Fibroblast of skin of scalp (primary cell): ENCODE results near the gene FBXW5.

Source experiments
- DNase-seq: peaks from one replicate; pipeline ENCODE4 v3.0.0-alpha.2; 2013

The FBXW5 gene

DNA sequence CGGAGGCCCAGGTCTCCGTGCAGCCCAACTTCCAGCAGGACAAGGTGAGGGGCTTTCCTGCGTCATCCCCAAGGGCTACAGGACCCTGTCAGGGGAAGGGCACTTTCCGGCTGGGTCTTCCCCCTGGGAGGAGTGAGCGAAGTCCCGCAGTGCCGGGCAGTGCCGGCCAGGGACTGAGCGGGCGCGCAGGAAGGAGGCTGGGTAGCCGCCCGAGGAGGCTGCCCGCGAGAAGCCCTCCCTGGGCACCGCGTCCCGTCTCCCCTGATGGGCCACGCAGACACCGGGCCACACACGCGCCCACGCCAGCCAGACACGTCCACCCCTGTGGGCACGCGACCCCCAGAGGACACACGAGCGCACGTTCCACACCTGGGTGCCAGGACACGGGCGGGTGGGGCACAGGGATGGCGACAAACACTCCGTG lies 33.1 kb upstream of the FBXW5 start:
- no peak for DNase-seq

DNA sequence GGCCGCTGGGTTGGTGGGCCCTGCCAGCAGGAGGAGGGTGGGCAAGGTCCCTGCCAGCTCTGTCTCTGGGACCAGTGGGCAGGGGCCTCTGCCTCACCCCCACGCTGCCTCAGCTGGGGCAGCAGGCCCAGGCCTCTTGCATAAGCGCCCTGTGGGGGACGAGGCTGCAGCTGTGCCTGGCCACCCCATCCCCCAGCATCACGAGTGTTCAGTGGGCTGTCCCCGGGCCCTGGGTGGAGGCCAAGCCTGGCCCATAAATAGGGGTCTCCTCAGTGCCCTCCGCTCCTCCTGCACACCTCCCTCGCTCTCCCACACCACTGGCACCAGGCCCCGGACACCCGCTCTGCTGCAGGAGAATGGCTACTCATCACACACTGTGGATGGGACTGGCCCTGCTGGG lies 32.7 kb upstream of the FBXW5 start, which contains the start of gene PTGDS:
Gene PTGDS (plus strand): TSS at position 282 of the 400 bp plus-strand sequence. CDS start 75 bp downstream, at position 357.
- DNase-seq: no peak

DNA sequence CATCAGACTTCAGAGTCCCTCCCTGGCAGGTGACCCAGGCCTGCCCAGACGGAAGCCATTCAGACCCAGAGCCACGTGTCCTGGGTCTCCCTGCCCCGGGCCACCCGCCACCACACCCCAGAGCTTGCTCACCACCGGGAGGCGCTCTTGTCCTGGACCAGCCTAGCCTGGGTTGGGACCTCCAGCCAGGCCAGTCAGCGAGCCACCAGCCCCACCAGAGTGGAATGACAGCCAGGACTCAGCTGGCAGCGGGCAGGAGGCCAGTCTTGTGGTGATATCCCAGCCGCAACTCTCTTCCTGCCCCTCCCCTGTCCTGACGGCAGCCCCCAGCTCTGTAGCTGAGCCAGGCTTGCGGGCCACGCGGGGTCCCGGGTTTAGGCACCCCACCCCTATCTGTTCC lies 31.1 kb upstream of the FBXW5 start:
- DNase-seq: peak; percentile 31

- DNase-seq: no peak
Measured at GRCh38 chr9:136974817-136975535, 30.4 kb upstream of the FBXW5 start.

DNA sequence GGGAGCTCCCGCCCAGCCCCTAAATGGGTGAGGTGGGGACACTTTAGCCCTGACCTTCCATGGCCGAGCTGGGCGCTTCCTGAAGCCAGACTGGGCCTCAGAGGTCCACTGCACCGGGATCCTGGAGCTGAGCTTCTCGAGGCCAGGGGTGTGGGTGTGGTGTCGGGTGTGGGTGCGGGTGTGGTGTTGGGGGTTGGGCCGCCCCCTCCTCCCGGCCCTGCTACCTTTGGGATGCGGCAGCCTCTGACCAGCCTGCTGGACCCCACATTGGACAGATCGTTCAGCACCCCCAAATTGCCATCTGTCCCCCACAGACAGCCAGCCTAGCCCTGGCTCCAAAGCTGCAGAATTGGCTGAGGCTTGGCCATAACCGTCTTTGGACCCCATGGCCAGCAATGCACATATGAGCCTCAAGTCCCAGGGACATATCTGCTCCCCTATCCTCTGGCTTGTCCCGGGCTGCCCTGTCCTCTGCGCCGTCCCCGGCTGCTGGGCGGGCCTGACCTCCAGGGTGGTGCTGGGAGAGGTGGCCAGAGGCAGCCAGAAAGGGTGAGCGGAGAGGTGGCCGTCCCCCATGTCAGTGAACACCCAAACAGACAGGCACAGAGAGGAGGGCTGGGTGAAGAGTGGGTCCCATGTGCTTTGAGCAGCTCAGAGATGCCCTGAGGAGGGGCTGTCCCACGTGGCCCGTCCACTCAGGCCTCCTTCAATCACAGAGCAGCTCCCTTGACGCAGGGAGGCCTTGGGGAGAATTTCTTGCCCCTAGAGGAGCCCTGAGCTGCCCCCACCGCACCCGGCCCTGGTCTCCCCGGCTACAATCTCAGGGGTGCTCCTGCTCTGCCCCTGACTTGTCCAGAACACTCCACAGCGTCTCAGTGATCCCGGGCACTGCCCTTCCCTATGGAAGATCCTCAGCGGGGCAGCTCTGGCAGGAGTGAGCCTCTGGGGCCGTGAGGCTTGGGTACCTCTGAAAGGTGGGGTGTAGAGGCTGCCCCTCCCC lies 29.4 kb upstream of the FBXW5 start:
- no peak for DNase-seq

- no peak for DNase-seq
Measured at GRCh38 chr9:136972743-136973142, 28.2 kb upstream of the FBXW5 start.

DNA sequence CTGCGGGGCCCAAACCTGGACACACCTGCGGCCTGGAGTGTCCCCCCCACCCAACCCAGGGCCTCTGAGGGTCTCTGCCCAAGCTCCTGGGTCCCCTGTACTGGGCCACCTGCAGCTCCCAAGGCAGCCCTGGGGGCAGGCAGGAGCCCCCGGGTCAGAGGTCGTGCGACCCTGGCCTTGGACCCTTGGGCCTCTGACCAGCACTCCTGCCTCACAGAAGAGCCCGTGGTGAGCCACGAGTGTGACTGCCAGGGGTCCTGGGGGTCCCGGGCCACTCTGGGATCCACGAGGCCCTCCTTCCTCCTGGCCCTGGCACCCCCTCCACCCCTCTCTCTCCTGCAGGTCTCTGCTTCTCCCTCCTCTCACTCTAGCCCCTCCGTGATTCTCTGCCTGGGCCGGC lies 27.8 kb upstream of the FBXW5 start:
- no peak for DNase-seq

GRCh38 chr9:136971746-136972145 lies 27.2 kb upstream of the FBXW5 start:
- DNase-seq: no peak

- no peak for DNase-seq
Measured at GRCh38 chr9:136970361-136970760, 25.8 kb upstream of the FBXW5 start.

DNA sequence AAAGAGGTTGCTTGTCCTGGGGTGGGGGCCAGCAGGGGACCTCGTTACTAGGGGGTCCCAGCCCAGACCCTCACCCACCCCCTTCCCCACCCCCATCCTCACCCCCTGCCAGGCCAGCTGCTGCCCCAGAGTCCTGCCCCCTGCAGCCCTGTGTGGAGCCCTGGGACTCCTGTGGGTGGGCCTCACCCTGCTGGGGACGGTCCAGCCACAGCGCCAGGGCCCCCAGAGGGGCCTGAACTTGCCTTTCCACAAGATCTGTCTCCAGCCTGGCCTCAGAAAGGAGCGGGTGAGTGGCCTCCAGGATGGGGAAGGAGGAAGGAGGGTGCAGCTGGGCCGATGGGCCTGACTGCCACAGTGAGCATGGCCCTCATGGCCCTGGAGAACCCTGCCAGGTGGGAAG lies 25.2 kb upstream of the FBXW5 start:
- no peak for DNase-seq

DNA sequence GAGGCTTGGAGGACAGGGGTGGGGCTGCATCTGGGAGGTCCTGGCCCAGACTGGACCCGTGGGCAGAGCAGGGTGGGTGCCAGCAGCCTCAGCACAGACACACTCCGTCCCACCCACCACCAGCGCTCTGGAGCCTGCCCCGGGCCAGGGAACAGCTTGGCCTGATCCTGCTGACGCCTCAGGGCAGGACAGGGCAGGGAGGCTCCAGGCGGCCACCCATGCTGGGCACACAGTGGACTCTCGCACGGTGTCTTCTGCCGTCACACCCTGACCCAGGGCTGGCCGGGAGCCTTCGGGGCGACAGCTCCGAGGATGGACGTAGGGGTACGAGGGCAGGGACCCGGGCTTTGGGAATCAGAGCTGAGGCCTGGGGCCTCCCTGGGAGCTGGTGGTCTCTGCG lies 24.6 kb upstream of the FBXW5 start:
- no peak for DNase-seq

DNA sequence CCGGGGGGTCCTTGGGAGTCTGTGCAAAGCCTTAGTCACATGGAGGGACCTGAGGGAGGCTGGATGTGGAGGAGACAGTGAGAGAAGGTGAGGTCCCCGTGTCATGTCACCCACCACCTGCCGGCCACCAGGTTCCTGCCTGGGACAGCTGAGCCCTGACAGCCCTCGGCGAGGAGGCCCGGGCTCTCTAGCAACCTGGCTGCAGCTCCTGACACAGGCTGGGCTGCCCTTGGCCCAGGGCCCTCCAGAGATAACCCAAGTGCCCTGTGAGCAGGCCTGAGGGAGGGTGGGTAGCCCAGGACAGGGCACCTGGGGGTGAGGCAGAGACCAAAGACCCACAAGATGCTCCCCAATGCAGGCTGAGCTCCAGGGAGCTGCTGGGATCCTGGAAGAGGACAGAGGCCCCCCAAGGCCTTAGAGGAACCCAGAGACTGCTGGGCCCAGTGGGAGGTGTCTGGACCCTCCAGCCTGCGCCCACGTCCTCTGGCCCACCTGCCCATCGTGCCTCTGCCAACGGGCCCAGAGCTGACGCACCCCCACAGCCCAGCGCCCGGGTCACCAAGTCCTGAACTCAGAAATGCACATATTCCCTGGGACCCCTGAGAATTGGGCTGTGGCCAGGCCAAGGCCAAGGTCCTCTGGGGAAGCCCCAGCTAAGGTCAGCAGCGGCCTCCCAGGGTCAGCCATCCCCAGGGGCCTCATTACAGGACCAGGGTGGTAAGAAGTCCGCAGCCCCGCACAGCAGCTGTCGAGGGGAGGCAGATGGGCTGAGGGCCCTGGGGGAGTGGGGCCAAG lies 24.0 kb upstream of the FBXW5 start:
- DNase-seq: no peak

DNA sequence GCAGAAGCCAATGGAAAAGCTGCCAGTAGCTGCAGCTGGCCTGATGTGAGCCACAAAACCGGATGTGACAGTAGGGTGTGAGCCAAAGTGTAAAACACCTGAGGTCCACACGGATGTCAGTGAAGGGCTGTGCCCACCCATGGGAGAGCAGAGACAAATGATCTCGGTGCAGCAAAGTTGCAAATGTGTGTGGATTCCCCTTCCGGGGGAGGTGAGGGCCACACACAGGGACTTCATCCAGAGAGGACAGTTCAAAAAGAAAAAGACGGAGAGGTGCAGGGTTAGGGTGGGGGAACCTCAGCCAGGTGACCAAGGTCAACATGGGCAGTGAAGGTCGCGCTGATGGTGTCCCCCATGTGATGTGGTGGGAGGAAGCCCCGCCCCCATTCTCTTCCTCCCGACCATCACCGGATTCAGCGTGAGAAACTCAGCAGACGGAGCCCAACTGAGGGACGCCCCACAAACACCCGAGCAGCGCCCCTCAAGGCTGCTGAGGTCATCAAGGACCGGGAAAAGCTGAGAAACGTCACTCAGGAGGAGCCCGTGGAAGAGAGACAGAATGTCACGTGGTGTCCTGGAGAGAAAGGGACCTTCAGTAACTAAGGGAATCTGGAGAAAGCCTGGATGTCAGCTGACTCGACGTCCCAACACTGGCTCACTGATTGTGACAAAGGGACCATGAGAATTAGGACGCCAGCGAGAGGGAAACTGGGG lies 21.4 kb upstream of the FBXW5 start:
- no peak for DNase-seq

DNA sequence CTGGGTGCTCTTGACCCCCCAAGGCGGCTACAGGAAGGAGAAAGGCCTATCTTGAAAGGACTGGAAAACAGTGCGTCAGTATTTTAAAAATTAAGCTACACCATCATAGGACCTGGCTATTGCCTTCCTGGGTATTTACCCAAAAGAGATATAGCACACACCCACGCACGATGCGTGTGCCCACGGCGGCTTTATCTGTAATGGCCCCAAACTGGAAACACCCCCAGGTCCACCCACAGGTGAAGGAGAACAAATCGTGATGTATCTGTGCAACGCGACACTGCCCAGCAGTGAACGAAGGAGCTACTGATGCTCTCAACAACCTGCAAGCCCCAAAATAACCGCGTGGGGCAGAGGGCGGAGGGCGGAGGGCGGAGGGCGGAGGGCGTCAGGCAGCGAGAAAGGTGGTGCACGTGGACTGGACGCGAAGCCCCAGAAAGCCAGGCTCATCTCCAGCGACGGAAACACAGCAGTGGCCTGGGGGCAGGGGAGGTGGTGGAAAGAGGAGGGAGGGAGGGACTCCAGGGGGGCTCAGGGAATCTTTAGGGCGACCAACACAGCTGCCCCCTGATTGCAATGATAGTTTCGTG lies 20.4 kb upstream of the FBXW5 start:
- DNase-seq: no peak

GRCh38 chr9:136964171-136964689 lies 19.7 kb upstream of the FBXW5 start:
- DNase-seq: no peak

- DNase-seq: no peak
Measured at GRCh38 chr9:136963751-136964150, 19.2 kb upstream of the FBXW5 start.

GRCh38 chr9:136963341-136963740 lies 18.8 kb upstream of the FBXW5 start:
- no peak for DNase-seq

DNA sequence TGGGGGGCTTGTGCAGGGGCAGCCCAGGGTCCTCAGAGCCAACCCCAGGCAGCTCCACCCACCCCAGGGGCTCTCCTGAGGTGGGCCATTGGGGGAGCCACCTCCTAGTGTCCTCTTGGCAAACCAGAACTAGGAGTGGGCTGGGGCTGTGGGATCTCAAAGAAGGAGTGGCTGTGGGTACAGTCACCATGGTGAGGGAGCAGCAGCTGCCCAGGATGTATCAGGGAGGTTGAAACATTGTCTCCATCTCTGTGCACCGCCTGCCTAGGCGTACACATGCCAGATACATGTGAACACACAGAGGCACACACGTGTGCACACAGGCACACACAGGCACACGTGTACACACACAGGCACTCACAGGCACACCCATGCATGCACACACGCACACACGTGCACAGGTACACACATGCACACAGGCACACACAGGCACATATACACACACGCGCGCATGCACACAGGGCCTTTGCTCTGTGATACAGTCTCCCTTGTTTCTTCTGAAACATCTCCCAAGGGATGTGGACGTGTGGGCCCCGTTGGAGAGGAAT lies 18.2 kb upstream of the FBXW5 start:
- DNase-seq: no peak

DNA sequence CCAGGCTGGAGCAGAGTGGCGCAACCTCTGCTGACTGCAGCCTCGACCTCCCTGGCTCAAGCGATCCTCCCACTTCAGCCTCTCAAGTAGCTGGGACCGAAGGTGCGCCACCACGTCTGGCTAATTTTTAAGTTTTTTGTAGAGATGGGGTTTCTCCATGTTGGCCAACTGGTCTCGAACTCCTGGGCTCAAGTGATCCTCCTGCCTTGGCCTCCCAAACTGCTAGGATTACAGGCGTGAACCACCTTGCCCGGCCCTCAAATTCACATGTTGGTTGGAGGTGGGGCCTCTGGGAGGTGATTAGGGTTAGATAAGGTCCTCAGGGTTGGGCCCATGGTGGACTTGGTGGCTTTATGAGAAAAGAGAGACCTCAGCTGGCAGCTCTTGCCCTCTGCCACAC lies 17.6 kb upstream of the FBXW5 start:
- DNase-seq: no peak

GRCh38 chr9:136961279-136962065 lies 16.9 kb upstream of the FBXW5 start:
- no peak for DNase-seq
